ENCODE results near the gene WWOX.

WWOX gene

DNA sequence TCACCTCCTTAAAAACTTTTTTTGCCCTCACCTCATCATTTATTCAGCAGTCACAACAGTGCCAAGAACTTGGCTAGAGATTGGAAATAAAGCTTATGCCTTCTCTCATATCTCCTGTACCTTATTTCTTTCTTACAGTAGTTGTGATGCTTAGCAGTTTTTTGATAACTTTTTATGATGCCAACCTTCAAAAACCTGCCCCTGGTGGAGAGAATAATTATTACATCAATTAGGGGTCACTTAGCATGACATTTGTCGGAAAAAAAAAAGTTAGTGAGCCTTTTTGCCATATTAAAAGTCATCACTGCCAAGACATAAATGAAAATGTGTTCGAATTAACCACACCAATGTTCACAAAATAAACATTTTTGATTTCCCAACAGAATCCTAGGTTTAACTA lies 296.6 kb downstream of the WWOX start:
- no peak for DNase-seq (ENCODE audit: low read depth)

DNA sequence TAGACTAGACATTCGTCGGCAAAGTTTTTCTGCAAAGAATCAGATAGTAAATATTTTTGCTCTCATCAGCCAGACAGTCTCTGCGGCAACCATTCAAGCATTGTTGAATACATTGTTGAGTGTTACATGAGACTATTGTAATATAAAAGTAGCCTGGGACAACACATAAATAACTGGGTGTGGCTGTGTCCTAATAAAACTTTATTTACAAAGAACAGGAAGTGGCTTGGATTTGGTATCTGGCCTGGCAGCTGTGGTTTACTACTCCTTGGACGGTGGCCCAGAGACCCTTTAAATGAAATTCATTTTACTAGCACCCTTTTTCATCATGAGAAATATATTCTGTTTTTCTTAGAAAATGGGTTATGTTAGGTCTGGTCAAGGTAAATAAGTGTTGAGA lies 297.2 kb downstream of the WWOX start:
- no peak for DNase-seq (ENCODE audit: low read depth)

DNA sequence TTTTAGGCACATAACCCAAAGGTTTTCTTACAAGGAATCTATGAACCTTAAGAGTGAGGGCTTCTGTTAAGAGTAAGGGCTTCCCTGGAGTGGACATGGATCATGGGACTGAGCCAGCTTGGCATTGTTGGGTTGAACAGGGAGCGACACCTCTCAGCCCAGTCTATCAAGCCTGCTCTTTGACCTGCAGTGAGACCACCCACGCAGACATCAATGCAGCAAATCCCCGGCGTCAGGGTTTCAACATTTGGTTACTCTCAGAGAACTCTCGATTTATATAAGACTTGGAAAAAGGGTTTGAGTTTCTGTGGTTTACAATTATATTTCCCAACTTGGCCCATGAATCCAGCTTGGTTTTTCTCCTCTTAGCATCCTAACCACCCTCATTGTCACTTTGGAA lies 299.9 kb downstream of the WWOX start:
- no peak for DNase-seq (ENCODE audit: low read depth)

- no peak for DNase-seq (ENCODE audit: low read depth)
Measured at GRCh38 chr16:78402833-78403232, 303.4 kb downstream of the WWOX start.

- no peak for DNase-seq (ENCODE audit: low read depth)
Measured at GRCh38 chr16:78405040-78405439, 305.6 kb downstream of the WWOX start.

DNA sequence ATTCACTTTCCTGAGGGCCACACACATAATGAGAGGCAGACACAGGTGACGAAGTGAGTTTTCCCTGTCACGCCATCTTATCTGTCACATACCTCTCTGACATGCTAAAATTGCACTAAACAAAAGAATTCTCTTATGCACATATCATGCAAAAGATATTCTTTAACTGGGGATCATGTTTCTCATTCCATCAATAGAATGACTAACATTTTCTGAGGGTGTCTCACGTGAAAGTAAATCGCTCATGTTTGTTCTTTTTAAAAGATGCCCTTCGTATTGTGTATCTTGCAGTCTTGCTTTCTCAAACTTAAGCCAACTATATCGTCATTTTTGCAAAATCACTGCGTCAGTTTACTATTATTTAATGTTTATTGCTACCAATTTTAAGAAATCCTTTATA lies 306.4 kb downstream of the WWOX start:
- DNase-seq (ENCODE audit: low read depth): no peak

GRCh38 chr16:78407191-78407590 lies 307.7 kb downstream of the WWOX start:
- no peak for DNase-seq (ENCODE audit: low read depth)

- no peak for DNase-seq (ENCODE audit: low read depth)
Measured at GRCh38 chr16:78413651-78414050, 314.2 kb downstream of the WWOX start.

DNA sequence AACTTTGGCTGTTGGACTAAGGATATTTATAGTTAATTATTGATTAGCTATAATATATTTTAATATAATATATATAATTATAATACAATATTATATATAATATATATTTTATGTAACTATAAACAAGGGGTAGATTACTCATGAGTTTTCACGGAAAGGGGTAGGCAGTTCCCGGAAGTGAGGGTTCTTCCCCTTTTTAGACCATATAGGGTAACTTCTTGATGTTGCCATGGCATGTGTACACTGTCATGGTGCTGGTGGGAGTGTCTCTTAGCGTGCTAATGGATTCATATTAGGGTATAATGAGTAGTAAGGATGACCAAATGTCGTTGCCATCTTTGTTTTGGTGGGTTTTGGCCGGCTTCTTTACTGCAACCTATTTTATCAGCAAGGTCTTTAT lies 315.6 kb downstream of the WWOX start:
- DNase-seq (ENCODE audit: low read depth): no peak

- DNase-seq (ENCODE audit: low read depth): no peak
Measured at GRCh38 chr16:78415669-78416068, 316.2 kb downstream of the WWOX start.

DNA sequence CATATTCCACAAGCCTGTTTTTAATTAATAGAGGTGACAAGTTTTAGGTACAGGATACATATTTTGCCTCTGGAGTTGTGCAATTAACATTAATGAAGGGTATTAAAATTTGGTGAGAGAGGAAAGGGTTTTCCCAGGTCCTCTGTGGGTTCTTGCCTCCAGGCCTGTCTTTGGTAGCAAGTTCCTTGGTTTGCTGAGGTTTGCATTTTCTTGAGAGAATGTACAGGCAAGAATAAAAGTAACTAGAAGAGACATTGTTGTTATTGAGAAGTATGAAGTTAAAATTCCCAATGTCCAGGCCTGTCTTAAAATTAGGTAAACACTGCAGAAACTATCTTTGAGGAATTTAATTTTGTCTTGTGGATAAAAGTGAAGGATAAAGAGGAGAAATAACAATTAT lies 316.9 kb downstream of the WWOX start:
- no peak for DNase-seq (ENCODE audit: low read depth)

GRCh38 chr16:78421181-78421708 lies 321.8 kb downstream of the WWOX start:
- DNase-seq (ENCODE audit: low read depth): no peak

DNA sequence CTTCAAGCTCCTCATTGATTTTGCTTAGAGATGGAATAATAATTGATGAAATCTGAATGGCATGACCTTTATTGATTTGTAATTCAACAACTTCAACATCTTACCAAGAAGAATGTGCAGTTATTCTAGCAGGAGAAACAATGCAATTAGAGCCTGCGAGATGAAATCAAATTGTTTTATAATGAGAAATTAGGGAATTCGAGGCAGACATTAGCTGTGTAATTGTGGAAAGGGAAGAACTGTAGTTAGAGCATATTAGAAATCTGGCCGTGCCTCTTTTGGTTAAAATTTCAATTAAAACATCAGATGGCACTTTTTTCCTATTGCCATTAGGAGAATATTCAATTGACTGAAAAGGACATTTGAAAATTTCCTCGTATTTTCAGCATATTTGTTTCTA lies 325.8 kb downstream of the WWOX start:
- no peak for DNase-seq (ENCODE audit: low read depth)

GRCh38 chr16:78425891-78426510 lies 326.5 kb downstream of the WWOX start:
- no peak for DNase-seq (ENCODE audit: low read depth)

DNA sequence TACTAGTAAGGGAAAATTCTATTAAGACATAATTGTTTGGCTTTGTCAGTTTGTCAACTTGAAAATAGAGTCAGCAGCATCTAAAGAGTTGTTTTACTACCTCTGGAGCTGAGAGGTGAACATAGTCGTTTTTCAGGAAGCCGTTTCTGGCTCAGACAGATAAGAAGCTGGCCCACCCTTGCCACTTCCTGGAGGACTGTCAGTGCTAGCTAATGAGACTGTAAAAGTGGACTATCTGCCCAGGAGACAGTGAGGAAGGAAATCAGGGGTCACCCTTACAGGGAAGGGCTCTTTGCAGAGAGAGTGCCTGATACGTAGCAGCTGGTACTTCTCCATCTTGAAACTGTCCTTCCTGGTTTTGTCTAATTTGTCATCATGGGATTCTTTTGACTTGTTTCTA lies 328.7 kb downstream of the WWOX start:
- no peak for DNase-seq (ENCODE audit: low read depth)

- DNase-seq (ENCODE audit: low read depth): no peak
Measured at GRCh38 chr16:78430281-78430680, 330.8 kb downstream of the WWOX start.

- no peak for DNase-seq (ENCODE audit: low read depth)
Measured at GRCh38 chr16:78431004-78431670, 331.7 kb downstream of the WWOX start.

DNA sequence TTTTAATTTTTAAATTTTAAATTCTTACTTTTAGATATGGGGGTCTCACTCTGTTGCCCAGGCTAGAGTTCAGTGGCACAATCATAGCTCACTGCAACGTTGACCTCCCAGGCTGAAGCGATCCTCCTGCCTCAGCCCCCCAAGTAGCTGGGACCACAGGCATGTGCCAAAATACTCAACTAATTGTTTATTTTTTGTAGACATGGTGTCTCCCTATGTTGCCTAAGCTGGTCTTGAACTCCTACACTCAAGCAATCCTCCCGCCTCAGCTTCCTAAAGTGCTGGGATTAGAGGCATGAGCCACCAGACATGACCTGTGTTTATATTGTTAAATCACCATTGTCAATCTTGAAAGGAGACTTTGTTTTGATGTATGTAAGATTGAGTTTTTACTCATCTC lies 332.2 kb downstream of the WWOX start:
- no peak for DNase-seq (ENCODE audit: low read depth)

- DNase-seq (ENCODE audit: low read depth): no peak
Measured at GRCh38 chr16:78432451-78432850, 333.0 kb downstream of the WWOX start.

GRCh38 chr16:78433116-78433515 lies 333.7 kb downstream of the WWOX start:
- DNase-seq (ENCODE audit: low read depth): no peak

GRCh38 chr16:78434401-78434800 lies 334.9 kb downstream of the WWOX start:
- DNase-seq (ENCODE audit: low read depth): no peak

DNA sequence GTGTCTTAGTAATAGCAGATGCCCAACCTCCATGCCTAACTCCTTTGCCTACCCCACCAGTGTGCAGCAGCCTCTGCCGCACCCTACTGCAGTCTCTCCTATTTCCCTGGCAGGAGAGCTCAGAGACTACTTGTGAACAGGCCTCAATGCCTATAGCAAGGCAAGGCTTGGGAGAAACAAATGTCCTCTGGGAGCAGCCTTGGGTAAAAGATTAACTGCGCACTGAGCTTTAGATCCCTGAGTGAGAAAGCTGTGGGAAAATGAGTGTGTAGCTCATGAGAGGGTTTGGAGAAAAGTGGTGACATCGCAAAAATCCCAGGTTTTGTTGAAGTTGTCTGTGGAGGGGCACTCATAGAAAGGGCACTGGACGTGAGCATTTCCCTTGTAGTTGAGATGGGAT lies 335.8 kb downstream of the WWOX start:
- no peak for DNase-seq (ENCODE audit: low read depth)

GRCh38 chr16:78436023-78436422 lies 336.6 kb downstream of the WWOX start:
- no peak for DNase-seq (ENCODE audit: low read depth)

- DNase-seq (ENCODE audit: low read depth): no peak
Measured at GRCh38 chr16:78436846-78437245, 337.4 kb downstream of the WWOX start.

All from T-helper 22 cell (primary cell).